ENCODE measurements around the gene PLIN3. TPM values are rescaled to one million over a fixed set of nuclear protein-coding genes. Genes with fewer than 3 reads are reported as not detected.

Gene PLIN3
- total and polyA plus RNA-seq, 2 of the 4 experiments (the other 2 are of a cell fraction), result 147 to 246 TPM

DNA sequence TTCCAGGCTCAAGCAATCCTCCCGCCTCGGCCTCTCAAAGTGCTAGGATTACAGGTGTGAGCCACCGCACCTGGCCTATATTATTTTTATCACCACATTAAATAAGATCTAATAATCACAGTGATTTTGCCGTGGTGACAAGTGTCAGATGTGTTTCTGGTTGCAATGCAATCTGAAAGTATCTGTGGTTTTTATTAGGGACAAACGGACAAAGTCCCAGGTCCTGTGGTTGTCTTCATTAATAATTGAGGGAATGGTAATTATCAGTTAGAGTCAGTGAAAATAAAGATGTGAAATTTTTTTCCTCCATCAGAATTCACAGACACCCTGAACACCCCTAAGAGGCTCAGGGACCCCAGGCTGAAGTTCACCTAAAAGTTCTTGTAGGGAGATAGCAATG lies 34.7 kb downstream of the PLIN3 start:
- whole genome bisulfite sequencing, 2 experiments (ENCODE audit: extremely low coverage in 2 of 2, insufficient read length in 1 of 2), result no CpG with 5 or more reads among the region's 5 CpGs
- no TSS peak for BruUV-seq (replicated peaks)
- Histone ChIP-seq H4K8ac (ENCODE audit: low read depth in 2 of 2, low read length in 2 of 2) (no peak overlapping the region), H3K9me3 (ENCODE audit: control insufficient read depth, insufficient read depth, low read length) (no peaks in the 10 kb centered on the region), H2BK120ac (ENCODE audit: low read depth, low read length) (no peak overlapping the region), H3K56ac (ENCODE audit: extremely low read depth, insufficient read depth, low read length) (no peak overlapping the region), H3K4ac (ENCODE audit: low read depth, low read length) (no peak overlapping the region), H4K20me1 (ENCODE audit: insufficient read depth, low read length) (peaks cover 18% of the 10 kb centered on the region; the same call in 1 of the 2 replicates), H3K79me1 (ENCODE audit: low read depth in 1 of 2, low read length in 2 of 2) (peaks cover 19 to 30% of the 10 kb centered on the region in 2 experiments), H3K27me3 (ENCODE audit: control insufficient read depth, insufficient read depth, low read length) (no peaks in the 10 kb centered on the region), H3K27ac (ENCODE audit: insufficient read depth, low read length) (no peak overlapping the region), H3K9ac (ENCODE audit: low read depth, low read length) (no peak overlapping the region), H3K4me2 (ENCODE audit: low read depth, low read length) (no peak overlapping the region), H2BK20ac (ENCODE audit: low read depth, low read length) (no peak overlapping the region), H3K4me3 (ENCODE audit: insufficient read depth, low read depth, low read length) (no peak overlapping the region), H3K23ac (ENCODE audit: low read depth, low read length) (no peak overlapping the region), H2AK5ac (ENCODE audit: low read depth, low read length) (0 out of 2 replicates have a peak overlapping the region, but pooled peaks have one; percentile 16), H4K91ac (ENCODE audit: insufficient read depth, low read depth, low read length) (no peak overlapping the region), H3K36me3 (ENCODE audit: control insufficient read depth, insufficient read depth, low read length) (peaks cover 2% of the 10 kb centered on the region; the same call in 1 of the 2 replicates), H3K14ac (replicated peaks; ENCODE audit: low read depth, low read length) (no peak overlapping the region), H2BK15ac (ENCODE audit: low read depth, low read length) (no peak overlapping the region), H3K9me1 (ENCODE audit: insufficient read depth, low read length) (peaks cover 10% of the 10 kb centered on the region), H2BK5ac (ENCODE audit: low read depth, low read length, poor library complexity, severe bottlenecking) (no peak overlapping the region), H2AFZ (replicated peaks; ENCODE audit: low read length, poor library complexity) (no peak overlapping the region), H2AK9ac (replicated peaks; ENCODE audit: low read depth, low read length, poor library complexity) (no peak overlapping the region), H4K5ac (ENCODE audit: low read depth, low read length) (no peak overlapping the region), H3K18ac (ENCODE audit: low read depth, low read length) (no peak overlapping the region), H3K4me1 (ENCODE audit: control insufficient read depth, insufficient read depth, low read length) (peaks cover 11% of the 10 kb centered on the region)
- intact Hi-C loops (cut with micrococcal nuclease) (no loop called here), in situ Hi-C loops (cut with MboI; ENCODE audit: low sequenced_read_pairs) (no loop called here), dilution Hi-C loops (cut with HindIII; ENCODE audit: low sequenced_read_pairs, unreplicated experiment) (no loop called here)
- no peak for TF ChIP-seq ELK1 (IDR thresholded peaks at IDR 0.05; ENCODE audit: borderline replicate concordance, low read depth, low read length)
- TF ChIP-seq CHD1 (IDR thresholded peaks at IDR 0.05; ENCODE audit: low read depth, low read length), result no peak
- no peak for TF ChIP-seq CEBPB (IDR thresholded peaks at IDR 0.05; ENCODE audit: low read depth, low read length)
- no peak for TF ChIP-seq RFX5 (IDR thresholded peaks at IDR 0.05; ENCODE audit: low read depth, low read length)
- no peak for ATAC-seq (ENCODE audit: low read depth)
- CTCF ChIA-PET, result no interaction called here
- POLR2A ChIA-PET (ENCODE audit: unreplicated experiment), result interaction anchor here (0.6 kb wide), 1 partner anchor 31 kb away, joined by 20 read pairs; no protein-coding TSS in a partner anchor
- DNase-seq, result no peak

Measured in IMR-90 (cell line).